IMR-90 (cell line): ENCODE results near the gene UBE3A. TPM values are rescaled to one million over a fixed set of nuclear protein-coding genes. Genes with fewer than 3 reads are reported as not detected.

Experiments used
- ATAC-seq: fragments of 200-7000 bp; cut with Tn5 transposase; 2 replicates; pipeline ENCODE4 v1.9.1; 2020; ENCODE audit warnings: low read depth, mild to moderate bottlenecking, moderate library complexity
- BruUV-seq: library from RNA; stranded (reverse); fragments of 400-500 nt; replicated peaks from 2 replicates; lab custom pipeline; 2021; lab: Mats Ljungman, UMichigan
- CTCF ChIA-PET: fragments of 300-600 bp; formaldehyde crosslinking; extraction: SDS; loops from one replicate; lab custom pipeline; 2021; ENCODE audit warnings: antibody characterized with exemption; lab: Yijun Ruan, JAX
- POLR2A ChIA-PET: fragments of 300-600 bp; sonication (Branson Sonifier 250); formaldehyde crosslinking; loops from one replicate; lab custom pipeline; 2022; ENCODE audit warnings: antibody characterized with exemption; ENCODE audit not compliant: unreplicated experiment; lab: Charles Lee
- DNase-seq: peaks from one replicate; pipeline ENCODE4 v3.0.0; 2013
- H2AFZ ChIP-seq: replicated peaks from 2 replicates; pipeline ENCODE3; 2013; ENCODE audit warnings: low read length, mild to moderate bottlenecking; ENCODE audit not compliant: poor library complexity
- H2AK5ac ChIP-seq: 2 replicates; pipeline ENCODE4 v1.6.1; 2013; ENCODE audit warnings: low read depth, low read length, inconsistent platforms
- H2AK9ac ChIP-seq: replicated peaks from 2 replicates; pipeline ENCODE3; 2013; ENCODE audit warnings: mild to moderate bottlenecking, low read depth, low read length, moderate library complexity; ENCODE audit not compliant: poor library complexity
- H2BK120ac ChIP-seq: 2 replicates; pipeline ENCODE4 v1.6.1; 2013; ENCODE audit warnings: low read depth, low read length, inconsistent platforms
- H2BK15ac ChIP-seq: 3 replicates; pipeline ENCODE4 v1.6.1; 2013; ENCODE audit warnings: low read depth, low read length, inconsistent platforms
- H2BK20ac ChIP-seq: 2 replicates; pipeline ENCODE4 v1.6.1; 2013; ENCODE audit warnings: low read depth, mild to moderate bottlenecking, inconsistent platforms, low read length, moderate library complexity
- H2BK5ac ChIP-seq: 2 replicates; pipeline ENCODE4 v1.6.1; 2013; ENCODE audit warnings: mild to moderate bottlenecking, low read depth, low read length, inconsistent platforms; ENCODE audit not compliant: poor library complexity, severe bottlenecking
- H3K14ac ChIP-seq: replicated peaks from 2 replicates; pipeline ENCODE4 v1.6.1; 2013; ENCODE audit warnings: low read depth, low read length, inconsistent platforms
- H3K18ac ChIP-seq: 2 replicates; pipeline ENCODE4 v1.6.1; 2013; ENCODE audit warnings: low read depth, low read length, control low read depth
- H3K23ac ChIP-seq: 2 replicates; pipeline ENCODE4 v1.6.1; 2013; ENCODE audit warnings: low read depth, low read length, inconsistent platforms
- H3K27ac ChIP-seq: 2 replicates; pipeline ENCODE4 v1.5.1; 2013; ENCODE audit warnings: mild to moderate bottlenecking, control low read depth, low read length; ENCODE audit not compliant: insufficient read depth
- H3K27me3 ChIP-seq: 2 replicates; pipeline ENCODE4 v1.6.1; 2013; ENCODE audit warnings: low read length; ENCODE audit not compliant: control insufficient read depth, insufficient read depth
- H3K36me3 ChIP-seq: 2 replicates; pipeline ENCODE4 v1.6.1; 2013; ENCODE audit warnings: low read length, mixed read lengths; ENCODE audit not compliant: control insufficient read depth, insufficient read depth
- H3K4ac ChIP-seq: 2 replicates; pipeline ENCODE4 v1.6.1; 2013; ENCODE audit warnings: low read depth, low read length, inconsistent platforms
- H3K4me1 ChIP-seq: 2 replicates; pipeline ENCODE4 v1.6.1; 2013; ENCODE audit warnings: low read length, mixed read lengths; ENCODE audit not compliant: control insufficient read depth, insufficient read depth
- H3K4me2 ChIP-seq: 2 replicates; pipeline ENCODE4 v1.6.1; 2013; ENCODE audit warnings: low read depth, mild to moderate bottlenecking, control low read depth, low read length, moderate library complexity
- H3K4me3 ChIP-seq: 2 replicates; pipeline ENCODE4 v1.5.1; 2013; ENCODE audit warnings: low read depth, mild to moderate bottlenecking, control low read depth, low read length, moderate library complexity; ENCODE audit not compliant: insufficient read depth
- H3K56ac ChIP-seq: 2 replicates; pipeline ENCODE4 v1.6.1; 2013; ENCODE audit warnings: low read length, inconsistent platforms; ENCODE audit not compliant: insufficient read depth; ENCODE audit errors: extremely low read depth
- H3K79me1 ChIP-seq, 2 experiments: 2 replicates each; pipeline ENCODE4 v1.6.1; 2013; ENCODE audit warnings: low read length in 2 of 2, inconsistent platforms in 1 of 2, low read depth in 1 of 2
- H3K9ac ChIP-seq: 2 replicates; pipeline ENCODE4 v1.6.1; 2013; ENCODE audit warnings: low read depth, low read length, control low read depth
- H3K9me1 ChIP-seq: 2 replicates; pipeline ENCODE4 v1.6.1; 2013; ENCODE audit warnings: low read length, inconsistent platforms; ENCODE audit not compliant: insufficient read depth
- H3K9me3 ChIP-seq: 2 replicates; pipeline ENCODE4 v1.6.1; 2013; ENCODE audit warnings: low read length; ENCODE audit not compliant: control insufficient read depth, insufficient read depth
- H4K20me1 ChIP-seq: 2 replicates; pipeline ENCODE4 v1.6.1; 2013; ENCODE audit warnings: low read length, inconsistent platforms; ENCODE audit not compliant: insufficient read depth
- H4K5ac ChIP-seq: 2 replicates; pipeline ENCODE4 v1.6.1; 2013; ENCODE audit warnings: mild to moderate bottlenecking, low read depth, low read length, control low read depth
- H4K8ac ChIP-seq, 2 experiments: 2 replicates each; pipeline ENCODE4 v1.6.1; 2013; ENCODE audit warnings: low read depth in 2 of 2, low read length in 2 of 2, control low read depth in 1 of 2, inconsistent platforms in 1 of 2
- H4K91ac ChIP-seq: 2 replicates; pipeline ENCODE4 v1.6.1; 2013; ENCODE audit warnings: low read depth, low read length, inconsistent platforms; ENCODE audit not compliant: insufficient read depth
- BHLHE40 ChIP-seq: fragments of 150-350 bp; IDR thresholded peaks from 2 replicates; pipeline ENCODE4 v1.6.1; 2016; ENCODE audit warnings: mild to moderate bottlenecking, low read depth, low read length
- CEBPB ChIP-seq: IDR thresholded peaks from 2 replicates; pipeline ENCODE4 v1.6.1; 2012; ENCODE audit warnings: low read depth, low read length, improper control_type of control experiment
- CHD1 ChIP-seq: IDR thresholded peaks from 2 replicates; pipeline ENCODE4 v1.6.1; 2012; ENCODE audit warnings: low read depth, low read length, improper control_type of control experiment
- CTCF ChIP-seq: conservative IDR thresholded peaks from 2 replicates; pipeline ENCODE4 v1.5.1; 2012; ENCODE audit warnings: mild to moderate bottlenecking, low read depth, low read length, improper control_type of control experiment
- ELK1 ChIP-seq: fragments of 150-350 bp; IDR thresholded peaks from 2 replicates; pipeline ENCODE4 v1.6.1; 2016; ENCODE audit warnings: low read depth, mild to moderate bottlenecking, low read length, moderate library complexity, borderline replicate concordance
- FOS ChIP-seq: fragments of 150-350 bp; IDR thresholded peaks from 2 replicates; pipeline ENCODE4 v1.6.1; 2016; ENCODE audit warnings: low read depth, low read length
- MAFK ChIP-seq: IDR thresholded peaks from 2 replicates; pipeline ENCODE4 v1.6.1; 2012; ENCODE audit warnings: low read depth, low read length, improper control_type of control experiment
- MAZ ChIP-seq: IDR thresholded peaks from 2 replicates; pipeline ENCODE4 v1.6.1; 2012; ENCODE audit warnings: low read depth, mild to moderate bottlenecking, low read length, improper control_type of control experiment, moderate library complexity, borderline replicate concordance
- MXI1 ChIP-seq: IDR thresholded peaks from 2 replicates; pipeline ENCODE4 v1.6.1; 2012; ENCODE audit warnings: low read depth, mild to moderate bottlenecking, low read length, moderate library complexity, borderline replicate concordance
- NFE2L2 ChIP-seq: fragments of 150-350 bp; IDR thresholded peaks from 2 replicates; pipeline ENCODE4 v1.6.1; 2016; ENCODE audit warnings: low read depth, mild to moderate bottlenecking, low read length
- POLR2A ChIP-seq: IDR thresholded peaks from 2 replicates; pipeline ENCODE4 v1.6.1; 2012; ENCODE audit warnings: mild to moderate bottlenecking, low read depth, low read length
- RAD21 ChIP-seq: IDR thresholded peaks from 2 replicates; pipeline ENCODE4 v1.6.1; 2012; ENCODE audit warnings: low read length, improper control_type of control experiment
- RCOR1 ChIP-seq: IDR thresholded peaks from 2 replicates; pipeline ENCODE4 v1.6.1; 2012; ENCODE audit warnings: mild to moderate bottlenecking, low read length, improper control_type of control experiment; ENCODE audit not compliant: insufficient replicate concordance
- RFX5 ChIP-seq: IDR thresholded peaks from 2 replicates; pipeline ENCODE4 v1.8.0; 2012; ENCODE audit warnings: low read depth, mild to moderate bottlenecking, low read length, moderate library complexity
- SMC3 ChIP-seq: fragments of 150-350 bp; IDR thresholded peaks from 2 replicates; pipeline ENCODE4 v1.6.1; 2016; ENCODE audit warnings: low read depth, mild to moderate bottlenecking, antibody characterized with exemption, low read length, moderate library complexity
- USF2 ChIP-seq: fragments of 150-350 bp; IDR thresholded peaks from 2 replicates; pipeline ENCODE4 v1.6.1; 2017; ENCODE audit warnings: mild to moderate bottlenecking, antibody characterized with exemption, low read length, low read depth
- WGBS, 2 experiments: methylation state at CpG; one replicate each; pipeline versions ENCODE4 v1.1.5 to v1.1.7; 2013; ENCODE audit warnings: missing lambda C conversion rate in 2 of 2; ENCODE audit not compliant: insufficient read length in 1 of 2; ENCODE audit errors: extremely low coverage in 2 of 2; 5-methylcytosine and 5-hydroxymethylcytosine counted together
- dilution Hi-C: fragments of 300-500 bp; cut with HindIII; formaldehyde crosslinking; loops from one replicate; pipeline ENCODE4 v1.14.3; 2018; ENCODE audit warnings: low sequenced_read_pairs; ENCODE audit not compliant: unreplicated experiment
- in situ Hi-C: fragments of 300-500 bp; cut with MboI; formaldehyde crosslinking; loops from 3 replicates; pipeline ENCODE4 v1.14.3; 2019; ENCODE audit warnings: low sequenced_read_pairs, inconsistent platforms, mixed read lengths
- intact Hi-C: fragments of 100-400 bp; cut with micrococcal nuclease; formaldehyde crosslinking; loops from 2 replicates; pipeline ENCODE4 v1.10.0; 2022
- polyA plus RNA-seq, 3 experiments: library from polyadenylated mRNA; depleted of rRNA; stranded (reverse); fragments of >200 nt; gene quantifications; 2 replicates each; pipeline ENCODE4 v1.2.3, GENCODE V29; 2012; ENCODE audit warnings: low replicate concordance in 1 of 3
- total RNA-seq: library from RNA; depleted of rRNA; stranded (reverse); fragments of >200 nt; gene quantifications from 2 replicates; pipeline ENCODE4 v1.2.3, GENCODE V29; 2012

Gene UBE3A
- total and polyA plus RNA-seq, 2 of the 4 experiments (the other 2 are of a cell fraction), result 19.3 to 53.2 TPM

GRCh38 chr15:25474251-25474650 is 35.4 kb upstream of the UBE3A start:
- no peak overlapping the region for H2BK120ac ChIP-seq
- TF ChIP-seq FOS, result no peak
- TF ChIP-seq MAZ, result no peak
- no peak for TF ChIP-seq USF2
- TF ChIP-seq ELK1, result no peak
- TF ChIP-seq SMC3, result no peak
- no peak for TF ChIP-seq RCOR1
- no peak for TF ChIP-seq CHD1
- TF ChIP-seq RAD21, result no peak
- TF ChIP-seq BHLHE40, result no peak
- TF ChIP-seq MXI1, result no peak
- no peak for TF ChIP-seq POLR2A
- no peak for TF ChIP-seq MAFK
- no peak for TF ChIP-seq CTCF
- no peak for TF ChIP-seq NFE2L2
- TF ChIP-seq RFX5, result no peak
- TF ChIP-seq CEBPB, result no peak
- no peaks in the 10 kb centered on the region for H3K9me3 ChIP-seq
- no peak overlapping the region for H3K56ac ChIP-seq
- no peaks in the 10 kb centered on the region for H3K9me1 ChIP-seq
- intact Hi-C loops (no loop called here), in situ Hi-C loops (no loop called here), dilution Hi-C loops (no loop called here)
- no peaks in the 10 kb centered on the region for H3K27me3 ChIP-seq
- no peak overlapping the region for H3K14ac ChIP-seq
- ATAC-seq, result no peak
- CTCF ChIA-PET, result no interaction called here
- DNase-seq, result no peak
- no peak overlapping the region for H4K91ac ChIP-seq
- no peak overlapping the region for H2BK20ac ChIP-seq
- no peaks in the 10 kb centered on the region for H3K79me1 ChIP-seq
- no peak overlapping the region for H4K5ac ChIP-seq
- no peaks in the 10 kb centered on the region for H4K20me1 ChIP-seq
- no peak overlapping the region for H3K4me2 ChIP-seq
- no peaks in the 10 kb centered on the region for H3K36me3 ChIP-seq
- H2AK9ac ChIP-seq, result no peak overlapping the region
- H2AFZ ChIP-seq, result no peak overlapping the region
- POLR2A ChIA-PET, result no interaction called here
- no peak overlapping the region for H2AK5ac ChIP-seq
- no peak overlapping the region for H3K23ac ChIP-seq
- H2BK15ac ChIP-seq, result no peak overlapping the region
- no peak overlapping the region for H2BK5ac ChIP-seq
- H3K27ac ChIP-seq, result no peak overlapping the region
- no peaks in the 10 kb centered on the region for H3K4me1 ChIP-seq
- no peak overlapping the region for H3K4me3 ChIP-seq
- WGBS, 2 experiments, result 80% methylated on average over 1 of the region's 4 CpGs; no CpG with 5 or more reads in 1 of the 2 experiments
- BruUV-seq, result no TSS peak
- no peak overlapping the region for H4K8ac ChIP-seq
- H3K18ac ChIP-seq, result no peak overlapping the region
- H3K4ac ChIP-seq, result no peak overlapping the region
- H3K9ac ChIP-seq, result no peak overlapping the region
